Pancreas (tissue), 10 donors: ENCODE results near the gene TGM5. TPM values are rescaled to one million over a fixed set of nuclear protein-coding genes. Genes with fewer than 3 reads are reported as not detected.
A peak's percentile ranks its signal among the peaks of the same experiment; 100 is the strongest.

Experiments used
- ATAC-seq, 4 donors: fragments of 200-7000 bp; cut with Tn5 transposase; one replicate each; pipeline versions ENCODE4 v1.8.0 to v1.9.1; 2020; ENCODE audit warnings: mild to moderate bottlenecking in 4 of 4, moderate library complexity in 4 of 4
- DNase-seq, 6 donors: peaks; one replicate each; pipeline ENCODE4 v3.0.0-alpha.2; 2020
- FAIRE-seq: peaks from 2 replicates; lab custom pipeline; 2012; peaks lifted over from hg19 to GRCh38; lab: Jason Lieb, UNC
- H3K27ac ChIP-seq, 4 donors: fragments of 200-600 bp; sonication (generic); 1 replicate in 3 of 4; 2 replicates in 1 of 4; pipeline versions ENCODE4 v1.5.0 to v1.8.0; 2020
- H3K27me3 ChIP-seq, 4 donors: fragments of 200-600 bp; one replicate each; pipeline ENCODE4 v1.8.0; 2021
- H3K36me3 ChIP-seq, 3 donors: fragments of 200-600 bp; sonication (generic) in 1 of 3; one replicate each; pipeline versions ENCODE4 v1.5.0 to v1.8.0; 2020 to 2021
- H3K4me1 ChIP-seq, 3 donors: fragments of 200-600 bp; one replicate each; pipeline ENCODE4 v1.8.0; 2021
- H3K4me3 ChIP-seq, 4 donors: fragments of 200-600 bp; sonication (generic) in 2 of 4; one replicate each; pipeline versions ENCODE4 v1.5.0 to v1.8.0; 2020 to 2021
- H3K9me3 ChIP-seq, 4 donors: fragments of 200-600 bp; one replicate each; pipeline ENCODE4 v1.8.0; 2021
- CTCF ChIP-seq, 4 donors: fragments of 200-600 bp; sonication (generic) in 3 of 4; IDR thresholded peaks; one replicate each; pipeline versions ENCODE4 v1.5.0 to v1.8.0; 2021; ENCODE audit warnings: antibody characterized with exemption in 4 of 4
- WGBS, 2 donors: extraction: QIAGEN DNeasy Blood & Tissue Kit; methylation state at CpG; one replicate each; pipeline ENCODE4 v1.1.7; 2013; 5-methylcytosine and 5-hydroxymethylcytosine counted together
- intact Hi-C, 3 donors: fragments of 100-400 bp; cut with DNase I; formaldehyde crosslinking; loops; one replicate each; pipeline versions ENCODE4 v1.11.1 to v1.14.2; 2022
- polyA plus RNA-seq, 2 donors: library from polyadenylated mRNA; stranded (reverse); fragments of 200-250 nt; gene quantifications; one replicate each; pipeline ENCODE4 v1.2.3, GENCODE V29; 2013
- total RNA-seq, 6 donors: library from RNA; stranded (reverse); fragmentation: NEBNext Ultra II Directional in 4 of 6; extraction: Animal tissue kit (Norgen Biotek cat#: 25700) in 4 of 6; gene quantifications; one replicate each; pipeline versions ENCODE4 v1.2.1 to v1.2.4, GENCODE V29; 2021 to 2023
- donor health status: healthy with polysubstance abuse.
- donor health status: DM: no; HTN: no; CAD: no; lungs with moderate emphysema.
- donor health status: DM: no; HTN: no; CAD: no.
- donor health status: control.
- donor health status: control.
- donor health status: Bipolar disorder and iron deficiency.
- donor health status: DM: yes; HTN: yes; CAD: no.
- donor health status: DM: no; HTN: no; CAD: no.
- donor health status: DM: no; HTN: no; CAD: no.
- donor health status: DM: yes; HTN: yes; CAD: no.

The TGM5 gene
- total and polyA plus RNA-seq, 8 donors: not detected

- WGBS, 2 donors: 58 to 72% methylated on average over 9 of the region's 9 CpGs
- TF ChIP-seq CTCF (IDR thresholded peaks at IDR 0.05): no peak
- DNase-seq: no peak
Measured at GRCh38 chr15:43210807-43211206, 55.9 kb downstream of the TGM5 start.

GRCh38 chr15:43210172-43210745 lies 56.5 kb downstream of the TGM5 start:
- ATAC-seq (no peak), DNase-seq (no peak), FAIRE-seq (no peak)
- WGBS, 2 donors: 71 to 73% methylated on average over 15 of the region's 15 CpGs
- Histone ChIP-seq H3K36me3 (no peaks in the 10 kb centered on the region), H3K4me3 (no peak overlapping the region), H3K27me3 (no peaks in the 10 kb centered on the region), H3K4me1 (no peaks in the 10 kb centered on the region), H3K9me3 (no peaks in the 10 kb centered on the region), H3K27ac (no peak overlapping the region)
- intact Hi-C loops: no loop called here
- TF ChIP-seq CTCF (IDR thresholded peaks at IDR 0.05): no peak

More at GRCh38 chr15:43210807-43211206, 55.9 kb downstream of the TGM5 start:
- FAIRE-seq: no peak
- no peak overlapping the region for H3K4me3 ChIP-seq
- ATAC-seq: no peak
- intact Hi-C loops: no loop called here
- no peaks in the 10 kb centered on the region for H3K36me3 ChIP-seq
- H3K4me1 ChIP-seq: no peaks in the 10 kb centered on the region
- no peaks in the 10 kb centered on the region for H3K27me3 ChIP-seq
- no peak overlapping the region for H3K27ac ChIP-seq
- H3K9me3 ChIP-seq: no peaks in the 10 kb centered on the region

DNA sequence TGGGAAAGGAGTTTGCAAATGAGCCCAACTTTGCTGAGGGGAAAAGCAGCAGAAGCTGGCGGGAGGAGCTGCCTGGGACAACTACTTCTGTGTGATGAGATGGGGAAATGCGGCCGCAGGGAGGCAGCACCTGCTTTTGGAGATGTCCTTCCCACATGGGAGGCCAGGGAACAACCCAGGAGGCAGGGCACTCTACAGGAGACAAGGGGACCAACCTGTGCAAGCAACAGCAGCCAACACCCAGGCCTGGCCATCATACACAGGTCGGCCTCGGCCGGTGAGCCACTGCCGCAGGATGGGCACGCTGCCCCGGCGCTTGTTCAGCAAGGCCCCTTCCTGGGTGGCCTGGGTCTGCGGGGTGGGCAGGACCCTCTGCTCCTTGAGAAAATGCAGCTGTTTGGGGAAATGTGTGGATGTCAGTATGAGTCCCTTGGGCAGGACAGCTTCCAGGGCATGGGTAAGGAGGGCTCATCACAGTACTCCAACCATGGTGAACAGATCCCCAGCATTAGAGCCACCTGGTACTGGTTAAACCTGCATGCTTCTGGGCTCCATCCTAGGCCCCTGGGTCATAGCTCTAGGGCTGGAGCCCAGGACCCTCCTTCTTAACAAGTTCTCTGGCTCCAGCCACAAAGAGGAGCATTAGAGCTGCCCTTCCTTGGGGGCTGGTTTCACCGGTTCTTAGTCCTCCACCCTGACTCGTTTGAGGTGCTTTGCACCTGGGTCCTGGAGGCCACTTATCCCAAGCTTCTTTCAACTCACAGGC lies 57.5 kb downstream of the TGM5 start:
- Histone ChIP-seq H3K36me3 (no peaks in the 10 kb centered on the region), H3K27me3 (no peaks in the 10 kb centered on the region), H3K4me3 (no peak overlapping the region), H3K9me3 (no peaks in the 10 kb centered on the region), H3K4me1 (no peaks in the 10 kb centered on the region), H3K27ac (no peak overlapping the region)
- 58 to 60% methylated on average over 13 of the region's 13 CpGs for WGBS, 2 donors
- intact Hi-C loops: no loop called here
- no peak for TF ChIP-seq CTCF (IDR thresholded peaks at IDR 0.05)
- FAIRE-seq: no peak
- ATAC-seq: peak in 2 of 4 donors; percentile 28 to 42
- no peak for DNase-seq

DNA sequence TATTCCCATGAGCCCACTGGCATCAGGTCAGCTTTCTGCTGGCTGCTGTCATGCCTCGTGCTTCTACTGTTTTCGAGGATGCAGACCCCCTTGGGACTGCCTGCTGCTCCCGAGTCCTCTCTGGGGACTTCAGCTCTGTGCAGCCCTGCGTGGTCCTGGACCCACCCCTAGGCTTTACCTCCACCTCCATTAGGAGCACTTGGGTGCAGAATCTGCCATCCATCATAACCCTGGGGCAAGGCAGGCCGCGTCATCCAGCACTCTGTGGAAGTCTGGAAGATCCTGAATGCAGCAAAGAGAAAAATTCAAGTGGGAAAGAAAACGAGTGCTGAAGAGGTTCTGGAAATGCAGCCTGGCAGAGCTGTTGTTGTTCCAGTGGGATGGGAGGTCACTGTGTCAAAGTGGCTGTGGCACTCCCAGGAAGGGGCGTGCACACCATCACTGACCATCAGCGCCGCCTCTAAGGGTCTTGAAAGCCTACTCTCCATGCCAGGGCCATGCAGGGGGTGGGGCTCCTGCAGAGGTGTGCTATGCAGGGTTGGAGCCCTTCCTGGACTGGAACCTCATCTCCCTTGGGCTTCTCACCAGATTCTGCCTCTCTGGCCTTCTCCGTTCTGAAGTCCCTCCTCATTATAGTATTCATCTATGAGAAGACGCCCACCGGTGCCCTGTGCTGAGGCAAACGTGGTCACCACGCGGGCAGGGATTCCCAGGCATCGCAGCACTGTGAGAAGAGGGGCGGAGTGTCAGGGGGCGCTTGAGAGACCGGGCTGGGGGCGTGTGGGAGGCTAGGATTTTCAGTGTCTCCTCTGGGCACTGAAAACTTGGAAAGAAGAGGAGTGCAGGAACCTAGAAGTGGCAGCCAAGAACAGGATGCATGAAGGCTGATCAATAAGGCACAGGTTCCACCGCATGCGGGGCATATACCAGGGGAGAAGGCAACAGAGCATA lies 58.4 kb downstream of the TGM5 start:
- Histone ChIP-seq H3K4me3 (no peak overlapping the region), H3K4me1 (no peaks in the 10 kb centered on the region), H3K27ac (no peak overlapping the region), H3K27me3 (no peaks in the 10 kb centered on the region), H3K9me3 (no peaks in the 10 kb centered on the region), H3K36me3 (no peaks in the 10 kb centered on the region)
- DNase-seq (no peak), FAIRE-seq (no peak), ATAC-seq (no peak)
- no peak for TF ChIP-seq CTCF (IDR thresholded peaks at IDR 0.05)
- WGBS, 2 donors: 39 to 51% methylated on average over 23 of the region's 23 CpGs
- intact Hi-C loops: no loop called here
